Large intestine (tissue), 3 donors: ENCODE measurements around the gene PSMG3. TPM values are rescaled to one million over a fixed set of nuclear protein-coding genes. Genes with fewer than 3 reads are reported as not detected.
"Not testable (repeated sequence)": the region's sequence is repeated elsewhere in the genome, so short reads cannot be mapped to it uniquely, and the experiment has no call there.

Experiments
- DNase-seq, 2 donors: peaks; one replicate each; pipeline versions ENCODE4 v3.0.0 to v3.0.0-alpha.2; 2013
- H3K27ac ChIP-seq: one replicate; pipeline ENCODE4 v1.5.1; 2013; ENCODE audit warnings: low read length
- H3K27me3 ChIP-seq: 2 replicates; pipeline ENCODE4 v1.6.1; 2013; ENCODE audit warnings: low read length; ENCODE audit not compliant: control insufficient read depth, insufficient read depth
- H3K36me3 ChIP-seq: 2 replicates; pipeline ENCODE4 v1.6.1; 2013; ENCODE audit warnings: low read length; ENCODE audit not compliant: control insufficient read depth, insufficient read depth
- H3K4me1 ChIP-seq: one replicate; pipeline ENCODE4 v1.6.1; 2013; ENCODE audit warnings: low read length; ENCODE audit not compliant: control insufficient read depth, insufficient read depth
- H3K4me3 ChIP-seq: one replicate; pipeline ENCODE4 v1.5.1; 2013; ENCODE audit warnings: low read length
- H3K9me3 ChIP-seq: one replicate; pipeline ENCODE4 v1.6.1; 2013; ENCODE audit warnings: mild to moderate bottlenecking, low read depth, low read length, moderate library complexity; ENCODE audit not compliant: control insufficient read depth
- WGBS: methylation state at CpG from one replicate; pipeline ENCODE4 v1.1.5; 2013; ENCODE audit warnings: low lambda C conversion rate; ENCODE audit not compliant: insufficient coverage; 5-methylcytosine and 5-hydroxymethylcytosine counted together
- polyA plus RNA-seq: library from polyadenylated mRNA; unstranded; fragments of 120-200 nt; gene quantifications from one replicate; pipeline ENCODE4 v1.2.1, GENCODE V29; 2013

Gene PSMG3
- polyA plus RNA-seq, 1 donor, result 31.7 TPM

DNA sequence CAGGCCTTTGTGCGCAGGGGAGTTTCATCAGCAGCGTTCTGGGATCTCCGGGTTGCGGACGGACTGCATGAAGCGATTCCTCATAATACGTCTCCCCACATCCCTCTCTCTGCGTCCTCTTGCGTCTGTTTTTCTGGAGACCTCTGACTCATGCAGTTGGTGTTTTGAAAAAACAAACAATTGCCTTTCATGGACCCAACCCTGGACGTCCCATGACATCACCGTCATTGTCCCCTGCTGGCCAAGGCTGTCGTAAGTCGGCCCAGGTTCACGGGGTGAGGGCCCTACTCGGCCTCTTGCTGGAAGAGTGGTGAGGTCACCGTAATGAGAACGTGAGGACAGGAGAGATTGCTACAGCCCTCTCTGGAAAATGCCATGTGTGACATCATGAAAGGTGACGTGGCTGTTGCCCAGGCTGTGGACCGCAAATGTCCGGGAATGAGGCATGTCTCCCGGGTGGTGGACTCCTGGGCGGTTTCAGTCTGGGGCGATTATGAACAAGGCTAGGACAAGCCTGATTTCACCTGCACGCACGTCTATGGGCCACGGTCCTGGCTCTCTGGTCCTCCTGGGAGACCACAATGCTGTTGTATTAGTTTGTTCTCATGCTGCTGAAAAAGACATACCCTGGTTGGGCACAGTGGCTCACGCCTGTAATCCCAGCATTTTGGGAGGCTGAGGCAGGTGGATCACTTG, 49.1 kb downstream of the PSMG3 start:
- peaks cover 28% of the 10 kb centered on the region for H3K4me1 ChIP-seq
- no peaks in the 10 kb centered on the region for H3K27me3 ChIP-seq
- H3K27ac ChIP-seq, result no peak overlapping the region
- no CpG with 5 or more reads among the region's 27 CpGs for WGBS
- H3K36me3 ChIP-seq, result no peaks in the 10 kb centered on the region
- H3K9me3 ChIP-seq, result peaks cover 11% of the 10 kb centered on the region
- no peak overlapping the region for H3K4me3 ChIP-seq
- DNase-seq, result no peak

DNA sequence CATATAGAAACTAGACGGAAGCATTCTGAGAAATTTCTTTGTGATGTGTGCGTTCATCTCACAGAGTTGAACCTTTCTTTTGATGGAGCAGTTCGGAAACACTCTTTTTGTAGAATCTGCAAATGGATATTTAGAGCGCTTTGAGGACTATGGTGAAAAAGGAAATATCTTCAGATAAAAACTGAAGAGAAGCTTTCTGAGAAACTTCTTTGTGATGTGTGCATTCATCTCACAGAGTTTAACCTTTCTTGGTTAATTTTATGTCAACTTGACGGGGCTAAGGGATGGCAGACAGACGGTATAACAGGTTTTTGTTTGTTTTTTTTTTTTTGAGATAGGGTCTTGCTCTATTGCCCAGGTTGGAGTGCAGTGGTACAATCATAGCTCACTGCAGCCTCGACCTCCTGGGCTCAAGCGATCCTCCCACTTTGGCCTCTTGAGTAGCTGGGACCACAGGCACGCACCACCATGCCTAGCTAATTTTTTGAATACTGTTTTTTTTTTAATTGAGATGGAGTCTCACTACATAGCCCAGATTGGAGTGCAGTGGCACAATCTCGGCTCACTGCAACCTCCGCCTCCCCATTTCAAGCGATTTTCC, 50.4 kb downstream of the PSMG3 start:
- H3K4me3 ChIP-seq, H3K27ac ChIP-seq, DNase-seq, H3K36me3 ChIP-seq, H3K27me3 ChIP-seq: not testable (repeated sequence)
- peaks cover 23% of the 10 kb centered on the region for H3K4me1 ChIP-seq
- H3K9me3 ChIP-seq, result peaks cover 11% of the 10 kb centered on the region
- WGBS, result 90% methylated on average over 2 of the region's 12 CpGs

Other genes with a start within 250 kb of the PSMG3 start
- 77.8 TPM for gene MICALL2, start 110.6 kb downstream of the PSMG3 start, polyA plus RNA-seq
- 50.0 TPM for gene INTS1, start 65.6 kb downstream of the PSMG3 start, polyA plus RNA-seq
- 26.2 TPM for gene MAFK, start 39.3 kb downstream of the PSMG3 start, polyA plus RNA-seq
- gene TMEM184A, start 13.8 kb downstream of the PSMG3 start, polyA plus RNA-seq, result 58.6 TPM
- 2.3 TPM for gene ELFN1, start 100.2 kb upstream of the PSMG3 start, polyA plus RNA-seq